GM11168 (cell line): ENCODE data around the gene SPATA31A7.
"Not testable (repeated sequence)": the region's sequence is repeated elsewhere in the genome, so short reads cannot be mapped to it uniquely, and the experiment has no call there.

Source experiments
- in situ Hi-C: fragments of 300-500 bp; cut with MboI; formaldehyde crosslinking; loops from one replicate; pipeline ENCODE4 v1.12.0; 2022; ENCODE audit warnings: low sequenced_read_pairs; ENCODE audit not compliant: unreplicated experiment

The SPATA31A7 gene

DNA sequence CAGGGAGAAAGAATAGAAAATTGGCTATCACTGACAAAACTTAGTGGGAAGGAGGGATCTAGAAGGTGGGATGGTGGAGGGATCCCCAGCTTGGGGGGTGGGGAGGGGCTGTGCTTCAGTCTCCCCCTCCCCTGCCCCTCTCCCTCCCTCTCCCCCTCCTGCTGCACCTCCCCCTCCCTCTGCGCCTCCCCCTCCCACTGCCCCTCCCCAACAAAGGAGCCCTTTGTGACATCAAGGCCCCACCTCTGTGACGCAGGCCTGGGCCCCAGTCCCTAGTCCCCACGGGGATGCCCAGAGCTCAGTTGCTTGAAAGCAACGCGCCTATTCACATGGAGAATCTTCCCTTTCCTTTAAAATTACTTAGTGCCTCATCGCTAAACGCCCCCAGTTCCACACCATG lies at the start of gene SPATA31A7:
TSS of gene SPATA31A7 (plus strand) at position 301 of the 400 bp plus-strand sequence. CDS start at position 330, 29 bp downstream.
- in situ Hi-C loops: not testable (repeated sequence)

GRCh38 chr9:61226438-61226837 lies 36.6 kb downstream of the SPATA31A7 start:
- in situ Hi-C loops: not testable (repeated sequence)
